Type B pancreatic cell (in vitro differentiated cells): Measurements from ENCODE around the gene TMCC3. TPM values are rescaled to one million over a fixed set of nuclear protein-coding genes. Genes with fewer than 3 reads are reported as not detected.
A peak's percentile ranks its signal among the peaks of the same experiment; 100 is the strongest.
"Not testable (repeated sequence)": the region's sequence is repeated elsewhere in the genome, so short reads cannot be mapped to it uniquely, and the experiment has no call there.

Experiments
- DNase-seq: peaks from one replicate; pipeline ENCODE4 v3.0.0; 2021; ENCODE audit warnings: mixed read lengths; ENCODE audit not compliant: unreplicated experiment; ENCODE audit errors: extremely low spot score
- H3K27ac Mint-ChIP-seq: 2 replicates; pipeline ENCODE4 v1.8.0; 2021; ENCODE audit warnings: mild to moderate bottlenecking, mixed read lengths
- H3K27me3 Mint-ChIP-seq: 2 replicates; pipeline ENCODE4 v1.8.0; 2021; ENCODE audit warnings: mixed read lengths
- H3K36me3 Mint-ChIP-seq: 2 replicates; pipeline ENCODE4 v1.8.0; 2021; ENCODE audit warnings: mixed read lengths
- H3K4me1 Mint-ChIP-seq: one replicate; pipeline ENCODE4 v1.8.0; 2021; ENCODE audit warnings: mixed read lengths; ENCODE audit not compliant: unreplicated experiment
- H3K4me3 Mint-ChIP-seq: 2 replicates; pipeline ENCODE4 v1.8.0; 2021; ENCODE audit warnings: mild to moderate bottlenecking, mixed read lengths
- H3K9me3 Mint-ChIP-seq: 2 replicates; pipeline ENCODE4 v1.8.0; 2021; ENCODE audit warnings: mixed read lengths
- long read RNA-seq: library from polyadenylated mRNA; unstranded; transcript quantifications from one replicate; pipeline ENCODE4 v2.0.0, GENCODE V29; 2020
- total RNA-seq: library from RNA; stranded (reverse); gene quantifications from 2 replicates; pipeline ENCODE4 v1.2.1, GENCODE V29; 2021; ENCODE audit warnings: low replicate concordance
- TF ChIP-seq, protein P1 (sequence below): fragments of 200-600 bp; sonication (generic); conservative IDR thresholded peaks from 2 replicates; pipeline ENCODE4 v1.5.0; 2021; ENCODE audit warnings: antibody characterized with exemption, mild to moderate bottlenecking

Gene TMCC3
- 14.1 and 18.2 TPM in 2 replicates for total RNA-seq
- long read RNA-seq, full-length matches to known transcripts = 18 of 27 reads
- long read RNA-seq, partial matches to known transcripts = 1 of 27 reads
- long read RNA-seq, other reads (novel, unspliced or antisense) = 8 of 27 reads

DNA sequence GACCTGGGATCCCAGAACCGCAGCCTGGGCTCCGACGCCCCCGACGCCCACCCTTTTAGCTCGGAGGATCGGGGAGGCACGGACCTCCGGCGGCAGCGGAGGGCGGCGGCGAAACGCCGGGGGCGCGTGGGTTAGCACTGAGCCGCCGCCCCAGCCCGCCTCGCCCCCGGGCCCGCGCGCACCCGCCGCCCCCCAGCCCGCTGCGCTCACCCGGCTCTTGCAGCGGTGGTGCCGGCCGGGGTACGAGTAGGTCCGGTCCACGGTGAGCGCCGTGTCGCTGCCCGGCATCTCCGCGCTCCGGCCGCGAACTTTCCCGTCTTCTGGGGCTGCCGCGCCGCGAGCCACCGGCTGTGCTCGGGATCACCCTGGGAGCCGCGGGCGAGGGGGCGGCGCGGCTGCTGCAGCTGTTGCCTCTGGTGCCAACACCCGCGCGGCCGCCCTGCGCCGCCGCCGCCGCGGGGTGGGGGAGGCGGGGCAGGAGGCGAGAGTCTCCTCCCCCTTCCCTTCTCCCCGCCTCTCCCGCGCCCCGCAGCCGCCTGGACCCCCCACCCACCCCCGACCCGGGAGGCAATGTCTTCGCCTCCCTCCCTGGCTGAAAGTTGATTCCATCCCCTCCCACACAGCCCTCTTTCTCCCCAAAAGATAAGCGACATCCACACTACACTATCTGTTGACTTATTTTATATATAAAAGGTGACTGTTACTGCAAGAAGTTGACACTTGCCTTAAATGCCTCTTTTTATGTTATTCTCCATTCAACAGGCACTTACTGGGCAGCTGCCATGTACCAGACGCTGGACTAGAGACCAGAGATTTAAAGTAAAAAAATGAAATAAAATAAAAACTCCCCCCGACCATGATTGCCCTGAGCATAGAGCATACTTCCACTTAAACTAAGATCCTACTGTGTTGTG lies at the start of gene TMCC3:
Gene TMCC3 (minus strand): TSS at position 415 of the 914 bp plus-strand sequence. CDS start 127 bp downstream, at position 288.
- Mint-ChIP-seq H3K4me1 (peaks cover 9% of the 10 kb centered on the region), H3K4me3 (peak within 1 kb of the TSS; percentile 90), H3K27ac (peak within 1 kb of the TSS; percentile 3), H3K36me3 (no peaks in the 10 kb centered on the region), H3K9me3 (no peaks in the 10 kb centered on the region), H3K27me3 (peaks cover 22% of the 10 kb centered on the region)
- TF ChIP-seq, protein P1, sequence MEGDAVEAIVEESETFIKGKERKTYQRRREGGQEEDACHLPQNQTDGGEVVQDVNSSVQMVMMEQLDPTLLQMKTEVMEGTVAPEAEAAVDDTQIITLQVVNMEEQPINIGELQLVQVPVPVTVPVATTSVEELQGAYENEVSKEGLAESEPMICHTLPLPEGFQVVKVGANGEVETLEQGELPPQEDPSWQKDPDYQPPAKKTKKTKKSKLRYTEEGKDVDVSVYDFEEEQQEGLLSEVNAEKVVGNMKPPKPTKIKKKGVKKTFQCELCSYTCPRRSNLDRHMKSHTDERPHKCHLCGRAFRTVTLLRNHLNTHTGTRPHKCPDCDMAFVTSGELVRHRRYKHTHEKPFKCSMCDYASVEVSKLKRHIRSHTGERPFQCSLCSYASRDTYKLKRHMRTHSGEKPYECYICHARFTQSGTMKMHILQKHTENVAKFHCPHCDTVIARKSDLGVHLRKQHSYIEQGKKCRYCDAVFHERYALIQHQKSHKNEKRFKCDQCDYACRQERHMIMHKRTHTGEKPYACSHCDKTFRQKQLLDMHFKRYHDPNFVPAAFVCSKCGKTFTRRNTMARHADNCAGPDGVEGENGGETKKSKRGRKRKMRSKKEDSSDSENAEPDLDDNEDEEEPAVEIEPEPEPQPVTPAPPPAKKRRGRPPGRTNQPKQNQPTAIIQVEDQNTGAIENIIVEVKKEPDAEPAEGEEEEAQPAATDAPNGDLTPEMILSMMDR = peak; percentile 5
- DNase-seq = no peak

DNA sequence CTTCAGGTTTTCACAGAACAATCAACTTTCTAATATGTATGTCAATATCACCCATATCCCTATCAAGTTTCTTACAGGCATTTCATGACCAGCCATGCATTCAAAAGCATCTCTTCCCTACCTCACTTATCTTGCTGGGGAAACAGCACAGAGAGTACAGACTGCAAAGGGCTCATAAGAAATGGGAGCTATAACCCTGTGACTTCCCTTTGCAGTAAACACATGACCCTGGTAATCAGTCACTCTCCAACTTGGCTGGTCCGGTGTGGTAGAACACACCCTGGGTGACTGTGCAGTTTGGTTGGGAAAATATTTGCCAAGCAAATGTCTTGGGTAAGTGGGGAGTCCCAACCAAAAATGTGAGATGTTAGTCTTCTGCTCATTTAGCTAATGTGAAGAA lies 49.4 kb upstream of the TMCC3 start:
- Mint-ChIP-seq H3K9me3 (peaks cover 8% of the 10 kb centered on the region), H3K4me3 (no peak overlapping the region), H3K27me3 (peaks cover 6% of the 10 kb centered on the region), H3K36me3 (no peaks in the 10 kb centered on the region), H3K27ac (peak overlapping the region; percentile 21), H3K4me1 (peaks cover 7% of the 10 kb centered on the region)
- DNase-seq = no peak
- TF ChIP-seq, protein P1 = no peak

GRCh38 chr12:94698578-94698977 lies 48.2 kb upstream of the TMCC3 start:
- Mint-ChIP-seq H3K36me3 (no peaks in the 10 kb centered on the region), H3K9me3 (peaks cover 8% of the 10 kb centered on the region), H3K4me3 (no peak overlapping the region), H3K27ac (no peak overlapping the region), H3K4me1 (peaks cover under 1% of the 10 kb centered on the region), H3K27me3 (peaks cover 6% of the 10 kb centered on the region)
- DNase-seq = no peak
- TF ChIP-seq, protein P1 = no peak

DNA sequence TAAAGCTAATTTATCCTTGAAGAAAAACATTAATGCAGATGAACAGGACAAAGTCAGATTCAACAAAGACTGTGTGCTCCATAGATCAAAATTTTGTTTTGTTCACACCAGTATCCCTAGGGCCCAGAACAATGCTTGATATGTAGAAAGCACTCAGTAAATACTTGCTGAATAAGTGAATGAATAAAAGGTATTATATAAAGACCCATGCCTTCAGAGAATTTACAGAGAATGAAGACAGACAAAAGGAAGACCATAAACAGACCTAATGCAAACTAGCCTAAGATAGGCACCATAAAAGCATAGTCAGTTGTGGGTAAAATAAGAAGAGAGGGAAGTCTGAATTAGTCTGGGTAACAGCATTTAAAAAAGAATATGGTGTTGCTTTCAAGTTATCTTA lies 47.3 kb upstream of the TMCC3 start:
- Mint-ChIP-seq H3K27me3 (peaks cover 4% of the 10 kb centered on the region), H3K4me3 (no peak overlapping the region), H3K4me1 (peaks cover 9% of the 10 kb centered on the region), H3K9me3 (peaks cover 8% of the 10 kb centered on the region), H3K36me3 (no peaks in the 10 kb centered on the region), H3K27ac (no peak overlapping the region)
- DNase-seq = no peak
- TF ChIP-seq, protein P1 = no peak

- no peak overlapping the region for H3K4me3 Mint-ChIP-seq
- H3K27me3 Mint-ChIP-seq = no peaks in the 10 kb centered on the region
- peaks cover 5% of the 10 kb centered on the region for H3K9me3 Mint-ChIP-seq
- H3K36me3 Mint-ChIP-seq = no peaks in the 10 kb centered on the region
- no peak for DNase-seq
- TF ChIP-seq, protein P1 = no peak
- peaks cover 9% of the 10 kb centered on the region for H3K4me1 Mint-ChIP-seq
- H3K27ac Mint-ChIP-seq = no peak overlapping the region
Measured at GRCh38 chr12:94694732-94695131, 44.4 kb upstream of the TMCC3 start.

DNA sequence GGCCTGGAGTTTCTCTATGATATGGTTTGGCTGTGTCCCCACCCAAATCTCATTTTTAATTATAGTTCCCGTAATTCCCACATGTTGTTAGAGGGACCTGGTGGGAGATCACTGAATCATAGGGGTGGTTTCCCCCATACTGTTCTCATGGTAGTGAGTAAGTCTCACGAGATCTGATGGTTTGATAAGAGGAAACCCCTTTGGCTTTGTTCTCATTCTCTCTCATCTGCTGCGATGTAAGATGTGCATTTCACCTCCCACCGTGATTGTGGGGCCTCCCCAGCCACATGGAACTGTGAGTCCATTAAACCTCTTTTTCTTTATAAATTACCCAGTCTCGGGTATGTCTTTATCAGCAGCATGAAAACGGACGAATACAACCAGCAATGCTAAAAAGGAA lies 42.5 kb upstream of the TMCC3 start:
- not testable (repeated sequence) for H3K4me3 Mint-ChIP-seq, H3K9me3 Mint-ChIP-seq, DNase-seq, H3K27me3 Mint-ChIP-seq, H3K36me3 Mint-ChIP-seq, H3K4me1 Mint-ChIP-seq, H3K27ac Mint-ChIP-seq
